ENCODE measurements around the gene CENPX. TPM values are rescaled to one million over a fixed set of nuclear protein-coding genes. Genes with fewer than 3 reads are reported as not detected.
"Not testable (repeated sequence)": the region's sequence is repeated elsewhere in the genome, so short reads cannot be mapped to it uniquely, and the experiment has no call there.

The CENPX gene
- polyA plus RNA-seq, 12 donors: 26.1 to 35.6 (median 30.8) TPM; not detected in 1

DNA sequence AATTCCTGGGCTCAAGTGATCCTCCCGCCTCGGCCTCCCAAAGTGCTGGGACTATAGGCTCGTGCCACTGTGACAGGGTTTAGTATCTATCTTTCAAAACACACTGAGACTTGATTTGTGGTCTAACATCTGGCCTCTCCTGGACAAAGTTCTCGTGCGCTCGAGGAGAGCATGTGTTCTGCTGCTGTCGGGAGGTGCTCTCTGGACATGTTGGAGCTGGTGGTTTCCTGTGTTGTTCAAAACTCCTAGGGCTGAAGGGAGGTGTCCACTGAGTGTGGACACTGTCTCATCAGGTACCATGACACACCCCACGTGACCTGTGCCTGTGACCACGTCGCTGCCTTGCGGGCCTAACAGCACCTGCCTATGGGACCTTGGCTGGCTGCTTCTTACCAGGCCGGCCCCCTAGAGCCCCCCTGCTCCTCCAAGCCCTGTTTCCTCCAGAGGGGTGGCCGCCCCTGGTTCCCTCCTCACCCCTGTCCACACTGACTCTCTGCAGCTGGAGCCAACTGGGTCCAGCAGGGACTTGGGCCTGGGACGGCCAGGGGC is 23.3 kb upstream of the CENPX start:
- DNase-seq: no peak

DNA sequence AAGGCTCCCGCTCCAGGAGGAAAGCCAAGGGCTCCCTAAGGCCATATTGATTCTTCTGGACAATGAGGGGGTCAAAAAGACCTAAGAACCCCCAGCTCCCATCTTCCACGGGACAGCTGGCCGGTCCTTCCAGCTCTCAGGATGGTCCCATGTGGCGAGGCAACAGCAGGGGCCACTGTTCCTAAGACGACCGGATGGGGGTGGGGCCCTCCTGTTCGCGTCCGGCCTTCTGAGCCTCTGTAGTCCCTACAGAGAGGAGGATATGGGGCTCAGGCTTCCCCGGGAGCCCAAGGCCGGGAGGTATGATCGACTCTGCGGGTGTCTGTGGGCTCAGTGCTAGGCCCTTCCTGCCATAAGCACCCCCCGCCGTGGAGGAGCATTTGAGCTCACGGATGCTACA is 20.8 kb upstream of the CENPX start:
- DNase-seq: no peak

DNA sequence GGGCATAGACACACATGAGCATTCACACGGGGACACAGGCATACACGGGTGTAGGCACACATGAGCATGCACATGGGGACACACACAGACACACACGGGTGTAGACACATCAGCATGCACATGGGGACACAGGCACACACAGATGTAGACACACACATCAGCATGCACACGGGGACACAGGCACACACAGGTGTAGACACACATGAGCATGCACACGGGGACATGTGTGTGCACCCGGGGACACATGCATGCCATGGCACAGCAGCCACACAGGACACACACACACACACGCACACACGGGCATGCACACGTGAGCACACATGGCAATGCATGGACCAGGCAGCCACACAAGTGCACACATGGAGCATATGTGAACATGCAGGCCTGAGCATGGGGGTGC is 20.0 kb upstream of the CENPX start:
- no peak for DNase-seq

DNA sequence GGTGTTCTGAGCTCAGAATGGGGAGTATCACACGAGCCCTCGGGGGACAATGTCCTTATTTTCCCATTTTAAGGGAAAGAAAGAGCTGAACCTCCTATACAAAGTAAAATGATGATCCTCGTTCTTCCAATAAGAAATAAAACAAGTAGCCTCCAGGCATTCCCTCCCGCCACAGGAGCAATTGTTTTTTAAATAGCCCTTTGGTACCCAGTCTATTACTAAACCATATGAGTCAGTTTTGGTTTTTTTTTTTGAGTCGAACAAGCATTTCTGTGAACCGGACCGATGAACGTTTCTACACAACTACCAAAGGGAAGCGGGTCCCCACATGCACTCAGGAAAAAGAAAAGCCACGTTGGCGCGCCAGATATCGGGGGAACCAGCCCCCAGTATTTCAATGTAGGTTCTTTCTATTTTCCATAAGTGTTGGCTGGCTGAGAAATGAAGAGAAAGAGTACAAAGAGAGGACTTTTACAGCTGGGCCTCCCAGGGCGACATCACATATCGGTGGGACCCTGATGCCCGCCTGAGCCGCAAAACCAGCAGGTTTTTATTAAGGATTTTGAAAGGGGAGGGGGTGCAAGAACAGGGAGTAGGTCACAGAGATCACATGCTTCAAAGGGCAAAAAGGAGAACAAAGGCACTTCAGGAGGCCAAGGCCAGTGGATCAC is 18.6 kb upstream of the CENPX start:
- DNase-seq: no peak

DNA sequence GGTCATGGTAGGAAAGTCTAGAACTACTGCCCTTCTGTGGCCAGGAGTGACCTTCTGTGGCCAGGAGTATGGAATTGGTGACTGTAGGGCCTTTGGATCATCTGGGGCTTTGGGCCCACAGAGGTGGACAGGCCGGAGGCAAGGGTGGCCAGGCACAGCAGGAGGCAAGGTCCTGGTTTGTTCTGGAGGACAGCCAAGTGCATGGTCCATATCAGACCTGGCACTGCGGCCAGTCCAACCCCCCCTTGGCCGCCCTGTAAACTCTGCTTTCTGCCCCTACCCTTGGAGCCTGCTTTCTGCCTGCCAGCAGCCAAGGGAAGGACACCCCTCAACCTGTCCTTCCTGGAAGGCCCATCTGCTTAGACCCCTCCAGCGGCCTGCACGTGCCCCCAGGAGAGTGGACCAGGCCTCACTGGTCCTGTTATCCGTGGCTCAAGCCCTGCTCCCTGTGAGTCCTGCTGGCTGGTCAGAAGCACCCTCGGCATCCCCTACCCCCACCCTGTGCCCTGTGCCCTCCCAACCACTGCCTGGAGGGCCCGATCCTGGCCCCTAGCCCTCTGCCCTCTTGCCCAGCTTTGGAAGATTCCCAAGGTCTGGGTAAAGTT is 17.1 kb upstream of the CENPX start:
- no peak for DNase-seq

DNA sequence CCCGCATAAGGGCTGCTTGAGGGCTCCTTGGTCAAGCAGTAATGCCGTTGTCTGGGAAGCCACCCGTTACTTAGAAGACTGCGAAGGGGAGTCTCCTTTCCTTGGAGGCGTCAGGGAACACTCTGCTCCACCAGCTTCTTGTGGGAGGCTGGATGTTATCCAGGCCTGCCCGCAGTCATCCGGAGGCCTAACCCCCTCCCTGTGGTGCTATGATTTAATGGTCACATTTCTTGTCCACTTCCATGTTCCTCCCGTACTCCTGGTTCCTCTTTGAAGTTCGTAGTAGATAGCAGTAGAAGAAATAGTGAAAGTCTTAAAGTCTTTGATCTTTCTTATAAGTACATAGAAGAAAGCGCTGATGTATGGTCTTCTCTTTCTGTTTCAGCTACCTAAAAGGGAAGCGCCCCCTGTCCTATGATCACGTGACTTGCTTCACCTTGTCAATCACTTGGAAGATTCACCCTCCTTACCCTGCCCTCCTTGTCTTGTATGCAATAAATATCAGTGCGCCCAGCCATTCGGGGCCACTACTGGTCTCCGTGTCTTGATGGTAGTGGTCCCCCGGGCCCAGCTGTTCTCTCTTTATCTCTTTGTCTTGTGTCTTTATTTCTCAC is 16.2 kb upstream of the CENPX start:
- DNase-seq: not testable (repeated sequence)

DNA sequence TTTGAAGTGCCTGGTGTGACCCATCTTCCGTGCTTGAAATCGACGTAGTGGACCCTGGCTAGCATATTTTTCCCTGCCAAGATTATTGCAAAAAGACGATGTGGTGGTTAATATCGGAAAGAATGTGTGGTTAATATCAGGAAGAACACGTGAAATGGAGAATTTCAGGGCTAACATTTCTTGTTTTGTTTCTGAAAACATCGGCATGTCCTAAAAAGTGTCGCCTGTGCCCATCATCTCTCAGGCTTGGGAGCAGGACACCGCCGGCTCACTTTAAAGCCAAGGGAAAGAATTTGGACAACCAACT is 15.2 kb upstream of the CENPX start:
- DNase-seq: no peak

DNA sequence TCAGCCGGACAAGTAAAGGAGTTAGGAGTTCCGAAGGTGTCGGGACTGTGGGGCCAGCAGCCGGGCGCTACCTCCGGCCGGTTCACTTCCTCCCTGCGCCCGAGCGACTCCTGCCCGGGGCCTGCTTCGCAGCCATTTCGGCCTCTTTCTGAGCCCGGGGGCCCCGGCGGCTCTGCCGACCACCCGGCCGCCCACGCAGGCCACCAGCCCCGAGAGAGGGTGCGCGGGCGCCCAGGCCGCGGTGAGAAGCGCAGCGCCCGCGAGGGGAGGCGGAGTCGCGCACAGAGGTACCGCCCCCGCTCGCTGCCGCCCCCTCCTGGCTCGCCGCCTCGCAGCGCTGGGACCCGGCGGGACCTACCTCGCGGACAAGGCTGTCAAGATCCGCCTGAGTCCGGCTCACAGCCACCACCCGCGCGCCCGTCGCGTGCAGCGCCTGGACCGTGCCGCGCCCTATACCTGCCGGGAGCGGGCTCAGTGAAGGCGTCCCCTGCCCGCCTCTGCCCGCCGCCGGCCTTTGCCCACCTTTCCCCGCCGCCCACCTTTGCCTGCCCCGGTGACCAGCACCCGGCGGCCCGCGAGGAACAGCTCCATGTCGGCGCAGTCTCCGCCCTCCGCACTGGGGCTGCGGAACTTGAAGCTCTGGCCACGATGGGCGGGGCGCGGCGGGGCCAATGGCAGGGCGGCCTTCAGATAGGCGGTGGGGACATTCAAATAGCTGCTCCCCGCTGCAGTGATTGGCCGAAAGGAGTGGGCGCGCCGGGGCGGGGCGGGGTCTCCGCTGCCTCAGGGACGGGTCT is 14.6 kb upstream of the CENPX start, which contains the start of gene DCXR:
Gene DCXR (minus strand): TSS at position 606 of the 797 bp plus-strand sequence. CDS start 15 bp downstream, at position 591.
- DNase-seq: peak; percentile 94

DNA sequence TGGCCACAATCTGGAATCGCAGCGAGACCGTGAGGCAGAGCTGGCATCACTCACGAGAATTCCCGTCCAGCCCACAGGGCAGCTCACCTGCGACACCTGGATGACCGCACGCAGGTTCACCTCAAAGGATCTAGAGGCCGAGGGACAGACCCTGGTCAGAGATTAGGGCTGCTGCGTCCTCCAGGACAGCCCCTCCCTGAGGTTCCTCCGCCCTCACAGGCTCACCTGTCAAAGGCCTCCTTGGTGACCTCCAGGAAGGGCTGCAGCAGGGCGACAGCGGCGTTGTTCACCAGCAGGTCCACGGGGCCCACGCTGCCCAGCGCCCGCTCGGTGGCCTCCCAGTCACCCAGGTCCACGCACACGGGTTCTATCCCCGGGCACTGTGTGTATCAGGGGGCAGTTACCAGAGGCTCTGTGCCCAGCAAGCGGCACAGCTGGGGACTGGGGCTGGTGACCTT is 14.0 kb upstream of the CENPX start:
- no peak for DNase-seq

DNA sequence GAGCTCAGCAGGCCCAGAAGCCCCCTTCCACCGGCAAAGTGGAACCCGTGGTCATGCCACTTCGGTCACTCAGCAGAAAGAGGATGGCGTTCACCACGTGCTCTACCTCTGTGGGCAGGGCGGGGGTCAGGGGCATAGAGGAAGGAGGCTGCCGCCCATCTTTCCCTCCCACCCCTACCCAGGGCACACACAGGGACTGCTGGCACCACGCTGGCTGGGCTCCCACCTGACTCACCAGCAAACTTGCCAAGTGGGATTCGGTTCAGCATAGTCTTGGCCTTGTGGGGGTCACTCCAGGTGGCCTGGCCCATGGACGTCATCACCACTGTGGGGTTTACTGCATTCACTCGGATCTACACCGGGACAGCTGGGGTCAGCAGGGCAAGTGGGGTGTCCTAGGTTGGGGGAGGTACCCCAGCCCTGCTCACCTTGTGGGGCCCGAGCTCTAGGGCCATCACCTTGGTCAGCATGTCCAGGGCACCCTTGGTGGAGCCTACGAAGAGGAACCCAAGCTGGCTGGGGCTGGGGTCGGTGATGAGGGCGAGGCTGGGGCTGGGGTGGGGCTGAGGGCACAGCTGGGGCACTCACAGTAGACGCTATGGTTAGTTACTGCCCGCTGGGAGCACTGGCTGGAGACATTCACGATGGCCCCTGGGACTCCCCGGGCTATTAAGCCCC is 13.4 kb upstream of the CENPX start:
- no peak for DNase-seq

DNA sequence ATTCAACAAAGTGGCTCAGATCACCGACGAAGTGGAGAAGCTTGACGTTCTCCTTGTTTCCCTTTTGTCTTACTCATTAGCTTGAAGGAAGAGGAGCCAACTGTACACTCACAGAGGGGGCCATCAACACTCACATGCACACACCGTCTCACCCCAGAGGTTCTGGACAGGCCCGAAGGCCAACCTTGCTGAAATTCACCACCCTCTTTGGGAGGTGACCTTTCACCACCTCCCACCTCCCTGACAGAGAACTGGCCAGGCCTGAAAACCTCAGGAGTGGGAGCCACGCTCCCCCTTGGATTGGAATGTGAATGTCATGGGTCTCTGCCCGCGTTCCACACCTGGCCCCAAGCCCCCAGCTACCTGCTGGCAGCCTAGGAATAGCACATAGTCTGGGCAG is 12.8 kb upstream of the CENPX start:
- DNase-seq: no peak

DNA sequence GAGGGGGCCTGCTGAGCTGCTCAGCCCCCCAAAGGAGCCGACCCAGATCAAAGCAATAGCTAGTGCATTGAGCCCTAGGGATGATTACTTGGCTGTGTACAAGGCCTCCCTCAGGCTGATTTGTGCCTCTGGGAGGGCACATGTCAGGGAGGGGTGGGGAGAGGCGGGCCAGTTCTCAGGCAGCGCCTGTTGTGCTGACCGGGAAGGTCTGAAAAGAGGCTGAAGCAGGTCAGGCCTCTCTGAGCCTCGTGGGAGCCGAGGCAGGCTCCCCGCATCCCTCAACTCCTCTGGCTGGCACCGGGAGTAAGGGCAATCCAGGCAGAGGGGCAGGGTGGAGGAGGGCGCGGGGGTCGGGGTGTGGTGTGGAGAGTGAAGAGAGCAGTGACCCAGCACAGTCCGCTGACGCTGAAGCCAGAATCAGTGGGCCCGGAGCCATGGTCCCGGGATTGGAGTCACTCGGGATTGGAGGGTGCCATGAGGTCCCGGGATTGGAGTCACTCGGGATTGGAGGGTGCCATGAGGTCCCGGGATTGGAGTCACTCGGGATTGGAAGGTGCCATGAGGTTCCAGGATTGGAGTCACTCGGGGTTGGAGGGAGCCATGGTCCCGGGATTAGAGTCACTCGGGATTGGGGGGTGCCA is 11.8 kb upstream of the CENPX start:
- no peak for DNase-seq

DNA sequence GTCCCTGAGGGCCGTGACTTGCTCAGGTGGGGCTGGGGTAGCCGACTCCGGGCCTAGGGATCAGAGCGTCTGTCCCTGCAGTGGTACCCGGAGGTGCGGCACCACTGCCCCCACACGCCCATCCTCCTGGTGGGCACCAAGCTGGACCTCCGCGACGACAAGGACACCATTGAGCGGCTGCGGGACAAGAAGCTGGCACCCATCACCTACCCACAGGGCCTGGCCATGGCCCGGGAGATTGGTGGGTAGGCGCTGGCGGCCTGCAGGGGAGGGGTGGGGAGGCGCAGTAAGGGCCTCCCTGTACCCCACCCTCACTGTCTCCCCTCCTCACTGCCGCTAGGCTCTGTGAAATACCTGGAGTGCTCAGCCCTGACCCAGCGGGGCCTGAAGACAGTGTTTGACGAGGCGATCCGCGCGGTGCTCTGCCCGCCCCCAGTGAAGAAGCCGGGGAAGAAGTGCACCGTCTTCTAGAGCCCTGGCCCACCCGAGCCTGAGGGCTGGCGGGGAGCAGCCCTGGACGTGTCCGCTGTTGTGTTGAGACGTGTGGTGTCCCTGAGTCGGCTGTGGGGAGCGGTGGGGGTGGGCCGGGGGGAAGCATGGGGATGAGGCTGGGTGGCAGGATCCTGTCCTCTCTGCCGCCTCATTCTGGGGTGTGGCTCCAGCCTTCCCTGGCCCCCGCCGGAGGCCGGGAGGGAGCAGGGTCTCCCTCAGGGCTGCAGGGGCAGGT is 10.8 kb upstream of the CENPX start:
- DNase-seq: no peak

DNA sequence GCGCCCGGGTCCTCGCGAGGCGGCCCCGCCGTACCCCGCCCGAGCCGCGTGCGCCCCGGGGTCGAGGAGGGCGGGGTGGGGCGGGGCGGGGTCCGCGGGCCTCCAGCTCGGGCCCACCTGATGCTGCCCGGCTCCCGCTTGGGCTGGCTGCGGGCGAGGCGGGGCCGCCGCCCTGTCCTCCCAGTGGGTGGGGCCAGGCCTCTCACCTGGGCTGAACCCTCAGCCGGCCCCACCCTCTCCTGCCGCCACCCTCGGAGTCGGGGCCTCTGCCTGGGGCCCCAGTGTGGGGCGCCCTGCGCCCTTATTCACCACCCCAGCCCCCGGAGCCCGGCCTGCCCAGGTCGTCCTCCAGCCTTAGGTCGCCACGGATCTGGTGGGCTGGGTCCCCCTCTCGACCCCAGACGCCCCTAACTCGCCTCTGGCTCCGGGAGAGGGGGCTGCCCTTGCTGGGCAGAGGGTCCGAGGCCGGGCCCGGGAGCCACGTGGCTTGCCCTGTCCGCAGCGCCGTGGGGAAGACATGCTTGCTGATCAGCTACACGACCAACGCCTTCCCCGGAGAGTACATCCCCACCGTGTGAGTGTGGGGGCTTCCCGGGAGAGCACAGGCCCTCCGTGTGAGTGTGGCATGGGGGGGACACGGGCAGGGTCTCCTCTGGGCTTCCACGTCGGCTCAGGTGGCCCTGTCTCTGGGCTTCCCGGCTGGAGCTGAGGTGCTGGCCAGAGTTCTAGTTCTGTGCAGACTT is 9.4 kb upstream of the CENPX start:
- no peak for DNase-seq

DNA sequence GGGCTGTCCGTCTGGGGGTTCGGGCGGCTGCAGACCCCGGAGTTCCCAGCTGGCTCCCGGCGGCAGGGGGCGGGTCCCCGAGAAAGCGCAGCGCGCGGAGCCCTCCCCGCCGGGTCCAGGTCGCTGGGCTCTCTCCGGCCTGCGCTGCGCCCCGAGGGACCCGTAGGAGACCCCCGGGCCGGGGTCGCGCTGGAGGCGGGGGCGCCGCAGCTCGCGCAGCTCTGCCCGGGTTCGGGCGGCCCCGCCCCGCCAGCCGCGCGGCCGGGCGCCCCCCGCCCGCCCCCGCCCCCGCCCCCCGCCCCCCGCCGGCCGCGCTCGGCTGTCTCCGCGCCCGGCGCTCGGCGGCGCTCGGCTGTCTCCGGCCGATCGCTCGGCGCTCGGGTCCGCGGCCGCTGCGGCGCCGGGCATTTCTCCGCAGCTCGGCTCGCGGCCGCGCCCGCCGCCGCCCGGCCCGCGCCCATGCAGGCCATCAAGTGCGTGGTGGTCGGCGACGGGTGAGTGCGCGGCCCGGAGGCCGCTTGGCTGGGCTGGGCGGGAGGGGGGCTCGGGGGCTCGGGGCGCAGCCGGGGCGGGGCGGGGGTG is 8.7 kb upstream of the CENPX start, which contains the start of gene RAC3:
Gene RAC3 (plus strand): TSS at position 376 of the 582 bp plus-strand sequence. CDS start 84 bp downstream, at position 460.
- DNase-seq: no peak

DNA sequence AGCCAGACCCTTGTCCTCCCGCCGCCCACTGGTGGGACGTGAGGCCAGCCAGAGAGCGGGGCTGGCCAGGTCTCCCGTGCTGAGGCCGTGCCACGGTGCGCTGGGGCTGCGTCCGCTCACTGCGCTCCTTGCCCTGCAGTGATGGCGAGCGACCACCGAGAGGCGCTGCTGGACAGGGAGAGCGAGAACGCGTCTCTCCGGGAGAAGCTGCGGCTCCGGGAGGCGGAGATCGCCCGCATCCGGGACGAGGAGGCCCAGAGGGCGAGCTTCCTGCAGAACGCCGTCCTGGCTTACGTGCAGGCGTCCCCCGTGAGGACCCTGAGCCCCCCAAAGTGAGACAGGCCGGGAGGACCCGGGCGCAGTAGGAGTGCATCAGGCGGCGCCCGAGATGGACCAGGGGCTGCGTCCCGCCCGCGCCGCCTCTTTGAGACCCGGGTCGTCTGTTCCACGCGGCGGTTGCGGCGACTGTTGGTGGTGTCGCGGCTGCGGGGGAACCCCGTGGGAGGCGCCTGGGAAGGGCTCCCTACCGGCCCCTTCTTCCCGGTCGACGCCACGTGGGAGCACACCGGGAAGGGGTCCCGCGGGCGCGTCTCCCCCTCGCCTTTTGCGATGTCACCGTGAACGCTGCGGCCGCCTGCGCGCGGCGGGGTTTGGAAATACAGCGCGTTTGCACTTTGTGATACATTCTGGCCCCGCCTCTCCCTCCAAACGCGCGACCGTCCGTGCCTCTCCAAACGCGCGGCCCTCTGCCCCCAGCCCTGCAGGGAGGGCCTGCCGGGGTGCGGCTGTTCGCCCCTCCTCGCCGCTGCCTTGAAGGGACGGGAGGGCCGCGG is 8.0 kb upstream of the CENPX start:
- peak; percentile 88 for DNase-seq

DNA sequence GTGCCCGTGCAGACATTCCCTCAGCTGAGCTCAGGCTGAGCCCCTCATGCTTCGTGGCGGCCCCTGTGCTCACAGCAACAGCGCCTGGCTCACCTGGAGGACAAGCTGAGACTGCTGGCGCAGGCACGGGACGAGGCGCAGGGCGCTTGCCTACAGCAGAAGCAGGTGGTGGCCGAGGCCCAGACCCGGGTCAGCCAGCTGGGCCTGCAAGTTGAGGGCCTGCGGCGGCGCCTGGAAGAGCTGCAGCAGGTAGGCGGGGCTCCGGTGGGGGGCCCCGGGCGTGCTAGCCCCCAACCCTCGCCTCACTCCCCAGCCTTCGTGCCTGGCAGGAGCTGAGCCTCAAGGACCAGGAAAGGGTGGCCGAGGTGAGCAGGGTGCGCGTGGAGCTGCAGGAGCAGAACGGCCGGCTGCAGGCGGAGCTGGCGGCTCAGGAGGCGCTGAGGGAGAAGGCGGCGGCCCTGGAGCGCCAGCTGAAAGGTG is 7.4 kb upstream of the CENPX start:
- no peak for DNase-seq

DNA sequence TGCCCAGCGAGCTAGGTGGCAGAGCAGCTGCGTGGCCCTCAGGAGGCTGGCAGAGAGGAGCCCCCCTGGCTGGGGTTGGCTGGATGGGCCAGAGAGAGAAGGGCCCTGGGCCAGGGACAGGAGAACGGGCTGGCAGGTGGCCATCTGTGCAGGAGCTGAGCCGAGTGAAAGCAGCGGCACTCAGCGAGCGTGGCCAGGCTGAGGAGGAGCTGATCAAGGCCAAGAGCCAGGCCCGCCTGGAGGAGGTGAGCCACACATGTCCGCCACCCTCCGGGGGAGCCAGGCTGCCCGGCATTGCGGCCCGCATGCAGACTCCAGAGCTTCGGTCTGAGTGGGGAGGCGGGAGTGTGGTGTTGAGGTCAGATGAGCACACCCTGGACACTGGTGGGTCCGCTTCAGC is 6.7 kb upstream of the CENPX start:
- DNase-seq: no peak

Data from muscle of arm (tissue), 12 donors.